ENCODE results near the gene RUNX2. TPM values are rescaled to one million over a fixed set of nuclear protein-coding genes. Genes with fewer than 3 reads are reported as not detected.

RUNX2 gene
- total and polyA plus RNA-seq, 2 donors (not counting 1 experiment from before 2014, with no cell fraction given): 1.3 to 2.4 TPM

DNA sequence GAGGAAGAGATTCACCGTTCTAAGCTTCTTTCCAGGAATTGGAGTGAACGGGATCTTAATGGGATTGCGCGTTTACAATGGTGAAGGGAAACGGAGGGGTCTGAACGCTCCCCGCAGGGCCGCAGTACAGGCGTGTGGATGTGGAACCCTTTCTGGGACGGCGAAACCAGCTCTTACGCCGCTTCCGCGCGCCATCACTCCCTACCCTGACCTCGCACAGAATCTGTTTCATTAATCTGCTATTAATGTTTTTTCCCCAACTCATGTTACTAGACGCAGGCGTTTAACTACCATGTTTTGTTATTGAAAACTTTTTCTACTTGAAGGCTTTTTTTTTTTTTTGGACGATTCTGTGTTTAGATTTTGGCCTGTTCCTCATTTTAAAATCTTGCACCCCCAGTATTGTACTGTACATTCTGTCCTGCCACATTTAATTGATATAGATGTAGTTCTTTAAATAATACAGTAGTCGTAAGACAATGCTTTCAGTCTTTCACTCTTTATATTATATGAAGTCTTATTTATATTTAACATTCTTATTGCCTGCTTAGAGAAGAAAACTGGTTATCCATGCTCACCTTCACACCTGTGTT is 50.3 kb downstream of the RUNX2 start:
- ATAC-seq (ENCODE audit: low read depth): no peak
- H3K4me1 ChIP-seq (ENCODE audit: control insufficient read depth in 2 of 2, insufficient read depth in 2 of 2, low read length in 2 of 2): peaks cover 9 to 12% of the 10 kb centered on the region in 2 donors
- POLR2A ChIA-PET: no interaction called here
- WGBS (ENCODE audit: insufficient coverage): 0% methylated on average over 17 of the region's 21 CpGs
- no peaks in the 10 kb centered on the region for H3K27me3 ChIP-seq (replicated peaks in 1 of 4; ENCODE audit: control extremely low read depth in 1 of 4, control insufficient read depth in 3 of 4, insufficient read depth in 4 of 4, low read length in 3 of 4)
- no peaks in the 10 kb centered on the region for H4K20me1 ChIP-seq (ENCODE audit: control insufficient read depth, insufficient read depth, low read length, poor library complexity, severe bottlenecking)
- Mint-ChIP-seq H3K4me1 (peaks cover 28% of the 10 kb centered on the region), H3K27ac (peak overlapping the region; percentile 97), H3K9me3 (ENCODE audit: insufficient read depth) (no peaks in the 10 kb centered on the region), H3K27me3 (no peaks in the 10 kb centered on the region), H3K4me3 (peak overlapping the region; percentile 98)
- peaks cover 0 to 5% (median 0%) of the 10 kb centered on the region in 3 donors for H3K9me3 ChIP-seq (ENCODE audit: control extremely low read depth in 1 of 3, control insufficient read depth in 2 of 3, insufficient read depth in 1 of 3, low read length in 2 of 3)
- CTCF ChIA-PET: interaction anchor here (0.8 to 2.1 kb wide), 3 partner anchors 113 to 544 kb away, joined by 3 to 8 read pairs (median 6); no protein-coding TSS in a partner anchor
- peak overlapping the region; percentile 90 for H3K9ac ChIP-seq (ENCODE audit: low read length)
- H3K27ac ChIP-seq (ENCODE audit: low read length in 2 of 2): peak overlapping the region; percentile 97
- peak overlapping the region; percentile 84 for H2AFZ ChIP-seq (ENCODE audit: insufficient read depth, low read depth, low read length, poor library complexity, severe bottlenecking)
- H3K4me3 ChIP-seq (ENCODE audit: control extremely low read depth in 1 of 5, extremely low read depth in 1 of 5, insufficient read depth in 1 of 5, low read depth in 2 of 5, low read length in 4 of 5): peak overlapping the region; percentile 76 to 94 (median 92)
- peak overlapping the region; percentile 87 for H3K4me2 ChIP-seq (replicated peaks; ENCODE audit: low read depth, low read length, poor library complexity, severe bottlenecking)
- no peaks in the 10 kb centered on the region for H3K36me3 ChIP-seq (replicated peaks in 1 of 2; ENCODE audit: control extremely low read depth in 1 of 2, control insufficient read depth in 1 of 2, extremely low read depth in 1 of 2, insufficient read depth in 2 of 2, low read length in 1 of 2)
- TF ChIP-seq, protein P1, sequence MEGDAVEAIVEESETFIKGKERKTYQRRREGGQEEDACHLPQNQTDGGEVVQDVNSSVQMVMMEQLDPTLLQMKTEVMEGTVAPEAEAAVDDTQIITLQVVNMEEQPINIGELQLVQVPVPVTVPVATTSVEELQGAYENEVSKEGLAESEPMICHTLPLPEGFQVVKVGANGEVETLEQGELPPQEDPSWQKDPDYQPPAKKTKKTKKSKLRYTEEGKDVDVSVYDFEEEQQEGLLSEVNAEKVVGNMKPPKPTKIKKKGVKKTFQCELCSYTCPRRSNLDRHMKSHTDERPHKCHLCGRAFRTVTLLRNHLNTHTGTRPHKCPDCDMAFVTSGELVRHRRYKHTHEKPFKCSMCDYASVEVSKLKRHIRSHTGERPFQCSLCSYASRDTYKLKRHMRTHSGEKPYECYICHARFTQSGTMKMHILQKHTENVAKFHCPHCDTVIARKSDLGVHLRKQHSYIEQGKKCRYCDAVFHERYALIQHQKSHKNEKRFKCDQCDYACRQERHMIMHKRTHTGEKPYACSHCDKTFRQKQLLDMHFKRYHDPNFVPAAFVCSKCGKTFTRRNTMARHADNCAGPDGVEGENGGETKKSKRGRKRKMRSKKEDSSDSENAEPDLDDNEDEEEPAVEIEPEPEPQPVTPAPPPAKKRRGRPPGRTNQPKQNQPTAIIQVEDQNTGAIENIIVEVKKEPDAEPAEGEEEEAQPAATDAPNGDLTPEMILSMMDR (IDR thresholded peaks at IDR 0.05): no peak
- TF ChIP-seq EZH2 (IDR thresholded peaks at IDR 0.05; ENCODE audit: borderline replicate concordance, insufficient read depth, low read depth, low read length, poor library complexity, severe bottlenecking): no peak
- H3K79me2 ChIP-seq (ENCODE audit: control insufficient read depth, insufficient read depth, low read length): no peaks in the 10 kb centered on the region
- no peak for DNase-seq
- intact Hi-C loops (cut with micrococcal nuclease): loop anchor here (1.0 to 5.0 kb wide), 4 partner anchors 44 to 844 kb away; partner anchors contain the start of gene ENPP4

DNA sequence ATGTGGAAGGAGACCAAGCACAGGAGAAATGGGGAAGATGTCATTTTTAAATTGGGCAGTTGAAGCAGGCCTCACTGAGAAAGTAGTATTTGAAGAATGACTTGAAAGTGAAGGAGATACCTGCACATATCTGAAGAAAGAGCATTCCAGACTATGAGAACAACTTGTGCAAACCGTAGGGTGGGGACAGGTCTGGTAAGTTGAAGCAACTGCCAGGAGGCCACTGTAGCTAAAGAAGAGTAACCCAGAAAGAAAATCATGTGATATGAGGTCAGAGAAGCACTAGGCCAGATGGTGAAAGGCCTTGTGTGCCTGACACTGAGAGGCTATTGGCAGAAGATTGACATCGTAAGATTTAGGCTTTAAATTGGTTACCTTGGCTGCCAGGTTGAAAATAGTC is 54.3 kb downstream of the RUNX2 start:
- ChIA-PET CTCF (no interaction called here), POLR2A (no interaction called here)
- H3K4me2 ChIP-seq (replicated peaks; ENCODE audit: low read depth, low read length, poor library complexity, severe bottlenecking): no peak overlapping the region
- H3K9me3 ChIP-seq (ENCODE audit: control extremely low read depth in 1 of 3, control insufficient read depth in 2 of 3, insufficient read depth in 1 of 3, low read length in 2 of 3): peaks cover 0 to 5% (median 0%) of the 10 kb centered on the region in 3 donors
- Mint-ChIP-seq H3K27ac (no peak overlapping the region), H3K4me3 (no peak overlapping the region), H3K4me1 (peaks cover 17% of the 10 kb centered on the region), H3K27me3 (peaks cover 15% of the 10 kb centered on the region), H3K9me3 (ENCODE audit: insufficient read depth) (no peaks in the 10 kb centered on the region)
- no peak overlapping the region for H2AFZ ChIP-seq (ENCODE audit: insufficient read depth, low read depth, low read length, poor library complexity, severe bottlenecking)
- 100% methylated on average over 2 of the region's 2 CpGs for WGBS (ENCODE audit: insufficient coverage)
- H4K20me1 ChIP-seq (ENCODE audit: control insufficient read depth, insufficient read depth, low read length, poor library complexity, severe bottlenecking): no peaks in the 10 kb centered on the region
- no peaks in the 10 kb centered on the region for H3K36me3 ChIP-seq (replicated peaks in 1 of 2; ENCODE audit: control extremely low read depth in 1 of 2, control insufficient read depth in 1 of 2, extremely low read depth in 1 of 2, insufficient read depth in 2 of 2, low read length in 1 of 2)
- no peak overlapping the region for H3K4me3 ChIP-seq (ENCODE audit: control extremely low read depth in 1 of 5, extremely low read depth in 1 of 5, insufficient read depth in 1 of 5, low read depth in 2 of 5, low read length in 4 of 5)
- no peak overlapping the region for H3K27ac ChIP-seq (ENCODE audit: low read length in 2 of 2)
- intact Hi-C loops (cut with micrococcal nuclease): no loop called here
- DNase-seq (no peak), ATAC-seq (ENCODE audit: low read depth) (no peak)
- peaks cover 4 to 9% of the 10 kb centered on the region in 2 donors for H3K4me1 ChIP-seq (ENCODE audit: control insufficient read depth in 2 of 2, insufficient read depth in 2 of 2, low read length in 2 of 2)
- no peak overlapping the region for H3K9ac ChIP-seq (ENCODE audit: low read length)
- no peak for TF ChIP-seq EZH2 (IDR thresholded peaks at IDR 0.05; ENCODE audit: borderline replicate concordance, insufficient read depth, low read depth, low read length, poor library complexity, severe bottlenecking)
- TF ChIP-seq, protein P1 (IDR thresholded peaks at IDR 0.05): no peak
- H3K27me3 ChIP-seq (replicated peaks in 1 of 4; ENCODE audit: control extremely low read depth in 1 of 4, control insufficient read depth in 3 of 4, insufficient read depth in 4 of 4, low read length in 3 of 4): no peaks in the 10 kb centered on the region
- no peaks in the 10 kb centered on the region for H3K79me2 ChIP-seq (ENCODE audit: control insufficient read depth, insufficient read depth, low read length)
